C4-2B (cell line): Measurements from ENCODE around the gene PDE4B.

ENCODE experiments used
- ZFX ChIP-seq: fragments of 450-650 bp; IDR thresholded peaks from 2 replicates; pipeline ENCODE4 v1.6.1; 2017
- TF ChIP-seq, protein P1 (sequence below): fragments of 450-650 bp; conservative IDR thresholded peaks from 2 replicates; pipeline ENCODE4 v1.5.1; 2017; ENCODE audit warnings: mild to moderate bottlenecking

- TF ChIP-seq, protein P1, sequence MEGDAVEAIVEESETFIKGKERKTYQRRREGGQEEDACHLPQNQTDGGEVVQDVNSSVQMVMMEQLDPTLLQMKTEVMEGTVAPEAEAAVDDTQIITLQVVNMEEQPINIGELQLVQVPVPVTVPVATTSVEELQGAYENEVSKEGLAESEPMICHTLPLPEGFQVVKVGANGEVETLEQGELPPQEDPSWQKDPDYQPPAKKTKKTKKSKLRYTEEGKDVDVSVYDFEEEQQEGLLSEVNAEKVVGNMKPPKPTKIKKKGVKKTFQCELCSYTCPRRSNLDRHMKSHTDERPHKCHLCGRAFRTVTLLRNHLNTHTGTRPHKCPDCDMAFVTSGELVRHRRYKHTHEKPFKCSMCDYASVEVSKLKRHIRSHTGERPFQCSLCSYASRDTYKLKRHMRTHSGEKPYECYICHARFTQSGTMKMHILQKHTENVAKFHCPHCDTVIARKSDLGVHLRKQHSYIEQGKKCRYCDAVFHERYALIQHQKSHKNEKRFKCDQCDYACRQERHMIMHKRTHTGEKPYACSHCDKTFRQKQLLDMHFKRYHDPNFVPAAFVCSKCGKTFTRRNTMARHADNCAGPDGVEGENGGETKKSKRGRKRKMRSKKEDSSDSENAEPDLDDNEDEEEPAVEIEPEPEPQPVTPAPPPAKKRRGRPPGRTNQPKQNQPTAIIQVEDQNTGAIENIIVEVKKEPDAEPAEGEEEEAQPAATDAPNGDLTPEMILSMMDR = no peak
- no peak for TF ChIP-seq ZFX
Observed at GRCh38 chr1:65921446-65921845, 128.8 kb downstream of the PDE4B start.
